ENCODE results near the gene SDR39U1.

- TF ChIP-seq POLR2AphosphoS5 (IDR thresholded peaks at IDR 0.05; ENCODE audit: borderline replicate concordance, low read depth, low read length): peak; percentile 28; the same call in 1 of the 2 replicates
- no peak for TF ChIP-seq EZH2 (IDR thresholded peaks at IDR 0.05)
These were observed 2.6 kb downstream of the SDR39U1 start for GRCh38 chr14:24439830-24440605.
